PC-9 (cell line): ENCODE measurements around the gene EML5. TPM values are rescaled to one million over a fixed set of nuclear protein-coding genes. Genes with fewer than 3 reads are reported as not detected.
"Not testable (repeated sequence)": the region's sequence is repeated elsewhere in the genome, so short reads cannot be mapped to it uniquely, and the experiment has no call there.

Source experiments
- BruUV-seq: library from RNA; stranded (reverse); fragments of 400-500 nt; replicated peaks from 2 replicates; lab custom pipeline; 2021; lab: Mats Ljungman, UMichigan
- CTCF ChIA-PET: fragments of 300-600 bp; sonication (Branson Sonifier 250); formaldehyde crosslinking; loops from one replicate; lab custom pipeline; 2022; ENCODE audit warnings: antibody characterized with exemption; lab: Charles Lee
- POLR2A ChIA-PET: fragments of 300-600 bp; sonication (Branson Sonifier 250); formaldehyde crosslinking; loops from one replicate; lab custom pipeline; 2022; ENCODE audit warnings: antibody characterized with exemption; ENCODE audit not compliant: unreplicated experiment; lab: Charles Lee
- DNase-seq, 2 experiments: peaks; one replicate each; pipeline versions ENCODE4 v3.0.0 to v3.0.0-alpha.2; 2015 to 2022; ENCODE audit warnings: mixed read lengths in 1 of 2
- H2AFZ ChIP-seq: fragments of 200-600 bp; sonication (generic); 2 replicates; pipeline ENCODE4 v1.8.1; 2017; ENCODE audit warnings: antibody characterized with exemption
- H3F3A ChIP-seq: fragments of 200-600 bp; sonication (generic); 2 replicates; pipeline ENCODE4 v1.8.1; 2017; ENCODE audit warnings: antibody characterized with exemption, mild to moderate bottlenecking, low read depth; ENCODE audit not compliant: insufficient read depth
- H3K27ac ChIP-seq: fragments of 200-600 bp; sonication (generic); 2 replicates; pipeline ENCODE4 v1.6.1; 2016; ENCODE audit warnings: mixed run types
- H3K27me3 ChIP-seq: fragments of 200-600 bp; sonication (generic); 2 replicates; pipeline ENCODE4 v1.6.1; 2016; ENCODE audit warnings: low read depth, mixed run types; ENCODE audit not compliant: insufficient read depth
- H3K36me3 ChIP-seq: fragments of 200-600 bp; sonication (generic); 2 replicates; pipeline ENCODE4 v1.6.1; 2016; ENCODE audit warnings: low read depth, mixed run types
- H3K4me1 ChIP-seq: fragments of 200-600 bp; sonication (generic); replicated peaks from 2 replicates; pipeline ENCODE4 v1.6.1; 2016; ENCODE audit warnings: mixed run types; ENCODE audit not compliant: insufficient read depth
- H3K4me2 ChIP-seq: fragments of 200-600 bp; sonication (generic); 2 replicates; pipeline ENCODE4 v1.6.1; 2017; ENCODE audit warnings: mixed run types
- H3K4me3 ChIP-seq: fragments of 200-600 bp; sonication (generic); 2 replicates; pipeline ENCODE4 v1.6.1; 2016; ENCODE audit warnings: mixed run types
- H3K79me2 ChIP-seq: fragments of 200-600 bp; sonication (generic); 2 replicates; pipeline ENCODE4 v1.6.1; 2017; ENCODE audit warnings: low read depth, mixed run types
- H3K9me2 ChIP-seq: fragments of 200-600 bp; sonication (generic); 2 replicates; pipeline ENCODE4 v1.8.1; 2017; ENCODE audit warnings: mild to moderate bottlenecking; ENCODE audit not compliant: insufficient read depth
- H3K9me3 ChIP-seq: fragments of 200-600 bp; sonication (generic); 2 replicates; pipeline ENCODE4 v1.8.1; 2016; ENCODE audit warnings: low read depth; ENCODE audit not compliant: insufficient read depth
- H4K20me1 ChIP-seq: fragments of 200-600 bp; sonication (generic); 2 replicates; pipeline ENCODE4 v1.8.1; 2017; ENCODE audit not compliant: insufficient read depth
- CTCF ChIP-seq: fragments of 200-600 bp; sonication (generic); conservative IDR thresholded peaks from 2 replicates; pipeline ENCODE4 v1.6.1; 2017; ENCODE audit warnings: mixed run types, antibody characterized with exemption, mild to moderate bottlenecking, moderate library complexity
- EZH2 ChIP-seq: fragments of 200-600 bp; sonication (generic); IDR thresholded peaks from 2 replicates; pipeline ENCODE4 v1.8.0; 2017; ENCODE audit warnings: antibody characterized with exemption, low read depth
- intact Hi-C: fragments of 100-400 bp; cut with micrococcal nuclease; formaldehyde crosslinking; loops from one replicate; pipeline ENCODE4 v1.10.0; 2022; ENCODE audit not compliant: unreplicated experiment
- total RNA-seq: library from RNA; stranded (reverse); gene quantifications from 2 replicates; pipeline ENCODE4 v1.2.3, GENCODE V29; 2021

EML5 gene
- total RNA-seq, 1 experiment from 2014 or later, result 0.46 TPM

GRCh38 chr14:88821888-88822287, 29.1 kb upstream of the EML5 start:
- no TSS peak for BruUV-seq
- H3K36me3 ChIP-seq, result no peaks in the 10 kb centered on the region
- H3K4me2 ChIP-seq, result no peak overlapping the region
- H3K4me3 ChIP-seq, result no peak overlapping the region
- H2AFZ ChIP-seq, result no peak overlapping the region
- intact Hi-C loops, result no loop called here
- no peaks in the 10 kb centered on the region for H3K27me3 ChIP-seq
- no peaks in the 10 kb centered on the region for H3F3A ChIP-seq
- no peak for DNase-seq
- peaks cover 13% of the 10 kb centered on the region for H3K79me2 ChIP-seq
- no peaks in the 10 kb centered on the region for H4K20me1 ChIP-seq
- H3K9me2 ChIP-seq, result no peaks in the 10 kb centered on the region
- POLR2A ChIA-PET, result no interaction called here
- peaks cover 10% of the 10 kb centered on the region for H3K4me1 ChIP-seq
- TF ChIP-seq CTCF, result no peak
- no peak for TF ChIP-seq EZH2
- CTCF ChIA-PET, result no interaction called here
- no peak overlapping the region for H3K27ac ChIP-seq
- no peaks in the 10 kb centered on the region for H3K9me3 ChIP-seq

DNA sequence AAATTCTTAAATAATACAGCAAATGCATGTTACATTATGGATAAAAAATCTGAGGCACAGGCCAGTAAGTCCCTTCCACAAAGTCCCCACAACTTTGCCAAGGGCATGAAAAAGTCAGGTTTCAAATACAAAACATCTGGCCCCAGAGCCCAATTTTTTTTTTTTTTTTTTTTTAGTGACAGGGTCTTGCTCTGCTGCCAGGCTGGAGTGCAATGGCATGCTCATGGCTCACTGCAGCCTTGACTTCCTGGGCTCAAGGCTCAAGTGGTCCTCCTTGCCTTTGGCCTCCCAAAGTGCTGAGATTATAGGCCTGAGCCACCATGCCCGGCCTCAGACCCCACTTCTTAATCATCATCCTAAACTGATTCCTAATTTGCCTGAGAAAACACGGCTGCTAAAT, 28.6 kb upstream of the EML5 start:
- no peaks in the 10 kb centered on the region for H3K36me3 ChIP-seq
- H3K27ac ChIP-seq, result no peak overlapping the region
- no peaks in the 10 kb centered on the region for H3K9me3 ChIP-seq
- H3K4me1 ChIP-seq, result peaks cover 10% of the 10 kb centered on the region
- peaks cover 13% of the 10 kb centered on the region for H3K79me2 ChIP-seq
- TF ChIP-seq CTCF (no peak), EZH2 (no peak)
- BruUV-seq, result no TSS peak
- POLR2A ChIA-PET, result no interaction called here
- H3K4me3 ChIP-seq, result no peak overlapping the region
- no peaks in the 10 kb centered on the region for H3F3A ChIP-seq
- no peaks in the 10 kb centered on the region for H3K27me3 ChIP-seq
- no peaks in the 10 kb centered on the region for H4K20me1 ChIP-seq
- no peak for DNase-seq
- intact Hi-C loops, result no loop called here
- CTCF ChIA-PET, result no interaction called here
- H2AFZ ChIP-seq, result no peak overlapping the region
- no peaks in the 10 kb centered on the region for H3K9me2 ChIP-seq
- no peak overlapping the region for H3K4me2 ChIP-seq

GRCh38 chr14:88819674-88820073, 26.9 kb upstream of the EML5 start:
- BruUV-seq, H3K9me3 ChIP-seq, H3K9me2 ChIP-seq, H3K27ac ChIP-seq, H2AFZ ChIP-seq, intact Hi-C loops, H3K36me3 ChIP-seq, H3F3A ChIP-seq, H3K4me2 ChIP-seq, DNase-seq, H3K4me1 ChIP-seq, H3K79me2 ChIP-seq, POLR2A ChIA-PET, H3K27me3 ChIP-seq, CTCF ChIA-PET, H4K20me1 ChIP-seq, H3K4me3 ChIP-seq: not testable (repeated sequence)

GRCh38 chr14:88818018-88818417, 25.3 kb upstream of the EML5 start:
- TF ChIP-seq CTCF, result no peak
- no peak for TF ChIP-seq EZH2
- no peak overlapping the region for H2AFZ ChIP-seq
- no peak overlapping the region for H3K4me2 ChIP-seq
- intact Hi-C loops, result no loop called here
- no peak for DNase-seq
- no peaks in the 10 kb centered on the region for H3K4me1 ChIP-seq
- no peaks in the 10 kb centered on the region for H3K36me3 ChIP-seq
- no peaks in the 10 kb centered on the region for H3K79me2 ChIP-seq
- ChIA-PET CTCF (no interaction called here), POLR2A (no interaction called here)
- no peak overlapping the region for H3K4me3 ChIP-seq
- no TSS peak for BruUV-seq
- no peaks in the 10 kb centered on the region for H4K20me1 ChIP-seq
- H3K27ac ChIP-seq, result no peak overlapping the region
- H3K9me3 ChIP-seq, result no peaks in the 10 kb centered on the region
- no peaks in the 10 kb centered on the region for H3F3A ChIP-seq
- no peaks in the 10 kb centered on the region for H3K27me3 ChIP-seq
- H3K9me2 ChIP-seq, result no peaks in the 10 kb centered on the region
